Measurements from ENCODE around the gene LMO4.
A peak's percentile ranks its signal among the peaks of the same experiment; 100 is the strongest.

LMO4 gene

GRCh38 chr1:87348341-87349019 lies 19.8 kb downstream of the LMO4 start:
- Histone ChIP-seq H3K4me3 (no peak overlapping the region), H3K27ac (peak overlapping the region in 1 of 21 experiments; percentile 15)

GRCh38 chr1:87349036-87349435 lies 20.4 kb downstream of the LMO4 start:
- no peak overlapping the region for H3K27ac ChIP-seq
- H3K4me3 ChIP-seq, result no peak overlapping the region

- no peak overlapping the region for H3K4me3 ChIP-seq
Measured at GRCh38 chr1:87355894-87356293, 27.2 kb downstream of the LMO4 start.

DNA sequence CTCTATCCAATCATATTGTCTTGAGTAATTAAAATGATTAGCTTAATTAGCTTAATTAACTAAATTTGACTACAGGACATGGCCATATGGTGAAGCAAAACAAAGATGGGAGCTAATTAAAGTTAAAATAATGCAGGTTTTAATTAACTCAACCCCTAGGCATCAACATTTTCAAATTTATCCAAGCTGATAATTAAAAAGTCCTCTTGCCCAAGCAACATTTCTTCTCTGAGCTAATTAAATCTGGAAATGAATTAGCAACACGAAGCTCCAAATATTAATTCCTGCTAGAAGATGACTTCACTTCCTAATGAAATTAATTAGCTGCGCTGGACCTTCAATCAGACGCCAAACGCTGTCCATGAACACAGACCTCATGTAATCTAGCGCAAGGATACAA lies 27.9 kb downstream of the LMO4 start:
- no peak overlapping the region for H3K4me3 ChIP-seq
- no peak overlapping the region for H3K27ac ChIP-seq

More at GRCh38 chr1:87355894-87356293, 27.2 kb downstream of the LMO4 start:
- no peak overlapping the region for H3K27ac ChIP-seq

- Histone ChIP-seq H3K4me3 (no peak overlapping the region), H3K27ac (no peak overlapping the region)
Measured at GRCh38 chr1:87358219-87358618, 29.5 kb downstream of the LMO4 start.

GRCh38 chr1:87359586-87359985 lies 30.9 kb downstream of the LMO4 start:
- no peak overlapping the region for H3K27ac ChIP-seq
- H3K4me3 ChIP-seq, result no peak overlapping the region

DNA sequence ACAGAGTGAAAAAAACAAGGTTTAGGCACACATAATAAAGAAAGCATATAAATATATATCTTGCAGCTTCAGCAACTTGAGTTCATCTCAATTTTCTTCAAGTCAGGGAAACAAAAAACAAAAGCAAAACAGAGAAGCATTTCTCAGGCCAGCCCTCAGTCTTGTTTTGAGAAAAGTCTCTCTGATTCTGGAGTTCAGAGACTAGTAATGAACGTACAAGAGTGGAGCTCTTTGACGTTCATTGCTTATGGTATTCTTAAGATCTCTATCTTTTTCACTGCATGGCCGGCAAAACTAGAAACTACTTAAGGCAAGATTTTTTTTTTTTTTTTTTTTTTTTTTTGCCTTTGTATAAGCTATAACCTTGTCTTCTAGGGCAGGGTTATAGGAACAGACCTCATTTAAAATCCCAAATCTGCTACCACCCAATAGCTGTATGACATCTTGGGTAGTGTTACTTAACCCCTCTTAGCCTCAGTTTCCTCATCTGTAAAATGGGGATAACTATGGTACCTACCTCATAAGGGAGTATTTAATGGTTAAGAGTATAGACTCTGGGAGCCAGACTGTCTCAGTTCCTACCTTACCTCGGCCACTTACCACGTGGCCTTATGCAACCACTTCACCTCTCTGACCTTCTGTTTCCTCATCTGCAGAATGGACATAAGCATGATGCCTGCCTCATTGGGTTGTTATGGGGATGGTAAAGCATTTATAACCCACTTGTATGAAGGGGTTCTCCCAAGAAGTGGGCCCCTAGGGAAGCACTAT lies 33.6 kb downstream of the LMO4 start:
- Histone ChIP-seq H3K4me3 (no peak overlapping the region), H3K27ac (no peak overlapping the region)

DNA sequence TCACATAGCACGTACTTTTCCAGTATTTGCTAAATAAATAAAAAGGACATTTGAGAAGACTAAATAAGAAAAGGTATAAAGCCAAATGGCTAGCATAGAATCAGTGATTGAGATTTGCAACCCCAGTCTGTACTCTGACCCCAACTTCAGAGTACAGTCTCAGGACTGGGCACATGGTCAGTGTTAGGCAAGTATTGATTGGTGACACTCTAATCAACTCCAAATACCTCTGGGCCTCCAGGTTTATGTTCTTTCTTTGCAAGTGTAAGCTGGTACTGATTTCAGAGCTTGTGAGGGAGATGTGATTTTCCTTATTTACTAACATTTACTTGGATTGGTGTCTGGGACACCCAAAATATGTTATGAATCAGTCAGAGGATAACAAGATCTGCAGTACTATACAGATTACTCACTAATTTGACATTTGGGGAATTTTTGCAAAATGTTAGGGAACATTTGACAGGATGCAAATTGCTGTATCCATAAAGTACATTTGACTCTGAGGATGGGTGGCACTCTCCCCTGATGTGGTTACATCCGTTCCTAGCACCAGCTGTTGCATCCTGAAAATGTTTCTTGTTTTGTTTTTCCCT lies 34.2 kb downstream of the LMO4 start:
- H3K4me3 ChIP-seq, result no peak overlapping the region
- H3K27ac ChIP-seq, result no peak overlapping the region

GRCh38 chr1:87367549-87367948 lies 38.9 kb downstream of the LMO4 start:
- Histone ChIP-seq H3K4me3 (no peak overlapping the region), H3K27ac (no peak overlapping the region)

GRCh38 chr1:87368907-87369306 lies 40.2 kb downstream of the LMO4 start:
- no peak overlapping the region for H3K4me3 ChIP-seq
- H3K27ac ChIP-seq, result no peak overlapping the region

GRCh38 chr1:87369736-87370478 lies 41.2 kb downstream of the LMO4 start:
- H3K27ac ChIP-seq, result no peak overlapping the region
- H3K4me3 ChIP-seq, result no peak overlapping the region

- no peak overlapping the region for H3K4me3 ChIP-seq
Measured at GRCh38 chr1:87370544-87370943, 41.9 kb downstream of the LMO4 start.

DNA sequence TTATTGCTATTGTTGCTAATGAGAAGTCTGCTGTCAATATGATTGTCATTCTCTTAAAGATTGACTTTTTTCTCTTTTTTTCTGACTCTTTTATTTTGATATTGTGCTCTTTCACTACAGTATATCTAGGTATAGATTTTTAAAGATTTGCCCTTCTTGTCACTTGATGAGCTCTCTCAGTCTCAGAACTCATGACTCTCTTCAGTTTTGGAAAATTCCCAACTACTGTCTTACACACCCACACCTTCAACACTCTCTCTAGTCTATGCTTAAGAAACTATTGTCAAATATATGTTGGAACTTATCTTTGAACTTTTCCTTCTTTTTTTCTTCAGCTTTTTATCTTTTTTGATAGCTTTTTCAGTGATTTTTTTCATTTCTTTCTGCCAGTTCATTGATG lies 50.6 kb downstream of the LMO4 start:
- Histone ChIP-seq H3K27ac (no peak overlapping the region), H3K4me3 (no peak overlapping the region)

More at GRCh38 chr1:87370544-87370943, 41.9 kb downstream of the LMO4 start:
- H3K27ac ChIP-seq, result no peak overlapping the region

GRCh38 chr1:87386217-87386790 lies 57.6 kb downstream of the LMO4 start:
- Histone ChIP-seq H3K27ac (no peak overlapping the region), H3K4me3 (no peak overlapping the region)

- Histone ChIP-seq H3K27ac (no peak overlapping the region), H3K4me3 (no peak overlapping the region)
Measured at GRCh38 chr1:87388411-87388810, 59.7 kb downstream of the LMO4 start.

GRCh38 chr1:87389011-87389410 lies 60.3 kb downstream of the LMO4 start:
- H3K27ac ChIP-seq, result no peak overlapping the region
- no peak overlapping the region for H3K4me3 ChIP-seq

GRCh38 chr1:87389546-87389945 lies 60.9 kb downstream of the LMO4 start:
- H3K27ac ChIP-seq, result no peak overlapping the region
- H3K4me3 ChIP-seq, result no peak overlapping the region

- Histone ChIP-seq H3K4me3 (no peak overlapping the region), H3K27ac (no peak overlapping the region)
Measured at GRCh38 chr1:87392248-87393192, 63.8 kb downstream of the LMO4 start.

Measured in skin epidermis (tissue), 12 donors.